GM19238 (cell line): ENCODE results near the gene C10orf71.

ENCODE experiments used
- DNase-seq: peaks from one replicate; pipeline ENCODE4 v3.0.0; 2011; ENCODE audit warnings: low spot score; ENCODE audit not compliant: insufficient read length

C10orf71 gene

GRCh38 chr10:49360271-49361177 is 61.6 kb downstream of the C10orf71 start:
- no peak for DNase-seq

- no peak for DNase-seq
These were observed 62.2 kb downstream of the C10orf71 start for GRCh38 chr10:49361178-49361554.

- no peak for DNase-seq
These were observed 63.0 kb downstream of the C10orf71 start for GRCh38 chr10:49361735-49362568.

GRCh38 chr10:49362596-49363260 is 63.8 kb downstream of the C10orf71 start:
- peak; percentile 23 for DNase-seq

- DNase-seq, result no peak
These were observed 64.5 kb downstream of the C10orf71 start for GRCh38 chr10:49363309-49364031.

- no peak for DNase-seq
These were observed 65.1 kb downstream of the C10orf71 start for GRCh38 chr10:49364051-49364450.

- DNase-seq, result no peak
These were observed 65.8 kb downstream of the C10orf71 start for GRCh38 chr10:49364747-49365146.

- no peak for DNase-seq
These were observed 66.3 kb downstream of the C10orf71 start for GRCh38 chr10:49365275-49365674.

- no peak for DNase-seq
These were observed 66.9 kb downstream of the C10orf71 start for GRCh38 chr10:49365675-49366415.

- DNase-seq, result no peak
These were observed 67.5 kb downstream of the C10orf71 start for GRCh38 chr10:49366460-49366859.

GRCh38 chr10:49367600-49367999 is 68.6 kb downstream of the C10orf71 start:
- no peak for DNase-seq

- DNase-seq, result no peak
These were observed 69.3 kb downstream of the C10orf71 start for GRCh38 chr10:49368256-49368655.

- DNase-seq, result no peak
These were observed 70.5 kb downstream of the C10orf71 start for GRCh38 chr10:49369216-49370162.

GRCh38 chr10:49370326-49371100 is 71.5 kb downstream of the C10orf71 start:
- DNase-seq, result no peak

GRCh38 chr10:49371967-49372366 is 73.0 kb downstream of the C10orf71 start:
- DNase-seq, result no peak

GRCh38 chr10:49373361-49373760 is 74.4 kb downstream of the C10orf71 start:
- no peak for DNase-seq

GRCh38 chr10:49374740-49375139 is 75.8 kb downstream of the C10orf71 start:
- no peak for DNase-seq

GRCh38 chr10:49375611-49376010 is 76.6 kb downstream of the C10orf71 start:
- DNase-seq, result no peak
